Activated effector memory CD4-positive, alpha-beta T cell treated with Interleukin-2 at 50 U/mL for 16 hours (primary cell): ENCODE measurements around the gene TMEM250.
A peak's percentile ranks its signal among the peaks of the same experiment; 100 is the strongest.
"Not testable (repeated sequence)": the region's sequence is repeated elsewhere in the genome, so short reads cannot be mapped to it uniquely, and the experiment has no call there.

ENCODE experiments used
- DNase-seq: peaks from one replicate; pipeline ENCODE4 v3.0.0-alpha.2; 2020

The TMEM250 gene

DNA sequence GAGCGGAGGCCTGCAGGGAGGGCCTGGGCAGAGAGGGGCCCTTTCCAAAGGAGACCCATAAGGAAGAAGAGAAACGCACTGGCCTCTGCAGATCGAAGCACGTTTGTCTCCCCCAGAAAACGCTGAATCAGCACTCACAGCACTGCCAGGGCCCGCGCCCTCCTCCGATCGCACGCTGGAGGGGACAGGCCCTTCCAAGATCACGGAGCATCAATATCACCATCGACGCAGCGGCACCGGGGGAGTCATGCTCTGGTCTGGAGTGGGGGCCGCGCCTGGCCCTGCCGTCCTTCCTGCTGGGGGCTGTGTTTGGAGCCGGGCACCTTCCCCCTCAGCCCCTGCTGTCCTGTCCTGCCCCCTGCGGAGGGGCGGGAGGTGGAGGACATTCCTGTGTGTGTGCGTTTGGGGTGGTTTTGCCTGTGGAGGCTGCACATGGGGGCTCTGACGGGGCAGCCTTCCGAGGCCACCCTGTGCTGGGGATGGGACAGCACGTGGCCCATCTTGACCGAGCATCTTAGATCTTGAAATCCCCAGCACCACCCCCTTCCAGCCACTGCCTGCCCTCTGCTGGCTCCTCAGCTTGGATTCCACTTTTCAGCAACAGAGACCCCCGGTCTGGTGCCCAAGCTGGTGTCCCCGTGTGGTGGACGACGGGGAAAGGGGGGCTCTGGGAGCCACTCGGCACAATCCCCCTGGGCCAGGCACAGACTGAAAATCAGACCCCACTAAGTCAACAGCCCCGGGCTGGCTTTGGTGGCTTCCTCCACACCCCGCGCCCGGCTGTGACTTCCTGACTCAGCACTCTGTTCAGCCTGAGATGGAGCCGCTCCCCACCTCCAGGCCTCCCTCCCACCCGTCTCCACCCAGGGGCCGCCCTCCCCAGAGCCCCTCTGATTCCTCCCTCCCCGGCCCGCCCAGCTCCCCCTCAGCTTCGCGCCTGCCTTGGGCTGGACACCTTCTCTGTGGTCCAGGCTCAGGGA lies 8.3 kb downstream of the TMEM250 start:
- DNase-seq: no peak

DNA sequence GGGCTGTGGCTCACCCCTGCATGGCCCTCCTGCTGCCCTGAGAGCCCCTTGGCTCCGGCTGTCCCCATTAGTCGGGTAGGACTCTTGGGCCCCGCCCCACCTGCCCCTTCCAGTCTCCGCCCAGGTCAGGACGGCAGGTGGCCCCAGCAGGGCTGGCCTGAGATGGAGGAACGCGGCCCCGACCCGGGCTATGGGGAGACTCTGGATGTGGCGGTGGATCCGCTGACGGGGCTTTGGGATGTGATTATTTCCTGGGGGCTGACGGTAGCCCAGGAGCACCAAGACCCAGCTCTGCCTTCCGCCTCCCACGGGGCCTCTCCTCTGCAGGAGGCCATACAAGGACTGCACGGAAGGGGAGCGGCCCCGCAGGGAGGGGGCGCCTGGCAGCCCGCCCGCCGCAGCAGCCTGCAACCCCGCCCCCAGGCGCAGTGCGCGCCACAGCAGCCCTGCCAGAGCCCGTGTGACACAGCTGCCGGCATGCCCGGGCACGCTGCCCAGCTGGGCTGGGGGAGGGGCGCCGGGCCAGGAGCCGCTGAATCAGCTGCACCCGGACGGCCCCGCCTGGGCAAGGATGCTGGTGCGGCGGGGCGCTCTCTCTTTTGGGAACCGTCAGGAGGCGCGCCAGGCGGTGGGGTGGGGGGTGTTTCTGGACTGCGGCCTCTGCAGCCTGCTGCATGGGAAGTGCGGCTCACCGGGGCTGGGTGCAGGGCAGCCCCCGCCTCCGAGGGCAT lies 9.2 kb downstream of the TMEM250 start:
- DNase-seq: peak; percentile 94

- DNase-seq: no peak
Observed at GRCh38 chr9:136108648-136109266, 9.9 kb downstream of the TMEM250 start.

DNA sequence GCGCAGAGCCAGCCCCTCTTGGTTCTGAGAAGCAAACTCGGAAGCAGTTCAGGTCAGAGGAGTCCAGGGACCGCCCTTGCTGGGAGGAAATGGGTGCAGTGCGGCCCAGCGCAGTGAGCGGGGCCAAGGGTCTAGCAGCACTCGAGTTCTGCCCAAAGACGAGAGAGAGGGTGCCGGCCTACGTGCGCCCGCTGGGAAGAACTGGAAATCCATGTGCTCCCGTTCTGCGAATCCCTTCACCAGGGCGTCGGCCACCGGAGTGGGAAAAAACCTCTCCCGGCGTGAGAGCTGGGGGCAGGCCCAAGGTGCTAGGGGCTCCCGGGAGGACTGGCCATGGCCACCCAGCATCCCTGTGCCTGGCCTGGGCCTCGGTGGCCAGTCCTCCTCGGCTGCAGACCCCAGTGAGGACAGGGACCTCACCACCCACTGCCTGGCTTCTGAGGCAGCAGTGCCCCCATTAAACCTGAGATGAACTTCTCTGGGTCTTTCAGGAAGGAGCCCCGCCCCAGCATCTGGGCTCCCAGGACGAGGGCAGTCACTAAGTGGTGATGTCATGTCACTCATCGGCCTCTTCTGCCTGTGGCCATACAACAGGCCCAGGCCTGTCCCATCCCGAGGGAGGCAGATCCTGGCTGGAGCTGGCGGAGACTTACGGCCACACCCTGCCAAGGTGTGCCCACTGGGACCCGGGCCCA lies 10.6 kb downstream of the TMEM250 start:
- no peak for DNase-seq

- DNase-seq: peak; percentile 25
Observed at GRCh38 chr9:136107155-136107952, 11.3 kb downstream of the TMEM250 start.

DNA sequence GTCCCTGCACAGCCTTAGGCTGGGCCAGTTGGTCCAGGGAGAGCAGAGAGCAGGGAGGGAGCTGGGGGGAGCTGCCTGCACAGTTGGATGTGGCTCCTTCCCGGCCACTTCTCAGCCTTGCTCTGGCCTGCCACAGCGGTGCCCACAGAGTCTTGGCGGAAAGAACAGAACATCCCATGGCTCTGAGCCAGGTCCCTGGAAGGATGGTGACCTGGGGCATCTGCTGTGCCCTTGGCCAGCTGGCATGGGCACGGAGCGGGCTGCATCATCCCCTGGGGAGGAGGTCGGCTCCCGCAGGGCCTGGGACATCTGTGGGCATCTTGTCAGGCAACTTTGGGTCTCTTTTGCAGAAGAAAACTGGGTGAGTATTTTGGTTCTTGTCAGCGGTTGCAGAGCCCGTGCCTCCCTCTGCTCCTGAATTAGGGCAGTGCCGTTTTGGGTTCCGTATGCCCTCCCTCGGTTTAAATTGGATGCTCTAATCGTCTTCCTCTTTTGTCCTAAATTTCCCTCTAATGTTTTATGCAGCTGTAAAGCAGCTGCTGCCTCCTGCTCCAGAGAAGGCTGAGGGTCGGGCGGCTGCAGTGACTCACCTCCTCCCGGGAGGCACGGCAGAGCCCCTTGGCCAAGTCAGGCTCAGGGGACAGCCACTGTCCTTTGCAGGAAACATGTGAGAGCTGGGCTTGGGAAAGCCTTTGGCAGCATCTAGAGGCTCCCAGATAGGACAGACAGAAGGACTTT lies 13.1 kb downstream of the TMEM250 start:
- no peak for DNase-seq

DNA sequence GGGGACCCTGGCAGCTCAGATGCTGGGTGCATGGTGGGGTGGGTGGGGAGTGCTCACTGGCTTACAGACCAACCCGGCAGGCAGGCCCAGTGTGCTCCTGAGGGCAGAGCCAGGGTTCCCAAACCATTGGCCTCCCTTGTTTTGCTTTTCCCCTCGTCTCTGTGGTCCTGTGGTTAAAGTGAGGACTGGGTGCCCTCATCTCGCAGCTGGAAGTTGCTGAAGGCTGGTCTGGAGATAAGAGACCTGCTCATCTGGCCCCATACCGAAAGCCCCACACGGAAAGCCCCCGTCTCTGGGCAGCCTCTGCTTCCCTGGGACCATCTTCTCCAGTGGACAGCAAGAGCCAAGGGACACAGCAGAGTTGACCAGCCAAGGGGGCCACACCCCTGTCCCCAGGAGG lies 13.8 kb downstream of the TMEM250 start:
- no peak for DNase-seq

GRCh38 chr9:136104488-136104800 lies 14.2 kb downstream of the TMEM250 start:
- DNase-seq: no peak

GRCh38 chr9:136103651-136104487 lies 14.8 kb downstream of the TMEM250 start:
- no peak for DNase-seq

DNA sequence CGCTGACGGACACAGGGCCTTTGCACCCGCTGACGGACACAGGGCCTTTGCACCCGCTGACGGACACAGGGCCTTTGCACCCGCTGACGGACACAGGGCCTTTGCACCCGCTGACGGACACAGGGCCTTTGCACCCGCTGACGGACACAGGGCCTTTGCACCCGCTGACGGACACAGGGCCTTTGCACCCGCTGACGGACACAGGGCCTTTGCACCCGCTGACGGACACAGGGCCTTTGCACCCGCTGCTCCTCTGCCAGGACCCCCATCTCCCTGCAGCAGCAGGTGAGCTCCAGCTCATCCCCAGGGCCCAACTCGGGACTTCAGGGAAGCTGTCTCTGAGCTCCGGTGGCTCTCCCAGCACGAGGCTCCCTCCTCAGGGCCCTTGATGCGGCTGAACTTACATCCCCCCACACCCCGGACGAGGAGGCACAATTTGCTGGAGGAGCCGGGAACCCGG lies 17.0 kb downstream of the TMEM250 start:
- not testable (repeated sequence) for DNase-seq

GRCh38 chr9:136100700-136101614 lies 17.7 kb downstream of the TMEM250 start:
- no peak for DNase-seq

DNA sequence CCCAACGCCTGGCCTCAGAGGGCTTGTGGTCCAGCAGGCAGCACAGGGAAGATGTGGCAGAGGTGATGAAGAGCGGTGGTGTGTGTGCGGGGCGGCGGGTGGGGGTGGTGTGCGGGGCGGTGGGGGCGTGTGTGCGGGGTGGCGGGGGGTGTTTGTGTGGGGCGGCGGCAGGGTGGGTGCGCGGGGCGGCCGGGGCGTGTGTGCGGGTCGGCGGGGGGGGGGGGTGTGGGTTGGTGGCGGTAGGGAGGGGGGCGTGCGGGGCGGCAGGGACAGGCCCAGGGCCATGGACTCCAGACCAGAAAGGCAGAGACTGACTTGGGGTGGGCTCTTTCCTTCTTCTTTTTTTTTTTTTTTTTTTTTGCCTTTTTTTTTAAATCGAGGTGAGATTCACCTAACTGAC lies 19.1 kb downstream of the TMEM250 start:
- DNase-seq: no peak

DNA sequence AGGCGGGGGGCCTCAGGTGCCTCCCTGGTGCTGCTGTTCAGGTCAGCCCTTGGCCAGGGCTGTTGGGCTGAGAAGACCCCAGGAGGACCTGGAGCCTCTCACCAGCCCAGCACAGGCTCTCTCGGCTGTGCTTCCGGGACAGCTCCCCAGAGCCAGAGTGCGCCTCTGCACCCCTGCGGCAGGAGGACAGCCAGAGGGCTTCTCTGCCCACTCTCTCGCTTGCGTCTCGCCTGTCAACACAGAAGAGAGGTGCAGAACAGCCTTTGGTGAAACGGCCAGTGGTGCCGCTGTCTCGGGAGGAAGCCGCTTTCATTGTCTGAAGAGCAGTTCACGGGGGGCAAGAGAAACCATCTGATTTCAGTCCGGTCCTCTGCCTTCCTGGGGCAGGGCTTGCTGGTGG lies 19.8 kb downstream of the TMEM250 start:
- DNase-seq: no peak

DNA sequence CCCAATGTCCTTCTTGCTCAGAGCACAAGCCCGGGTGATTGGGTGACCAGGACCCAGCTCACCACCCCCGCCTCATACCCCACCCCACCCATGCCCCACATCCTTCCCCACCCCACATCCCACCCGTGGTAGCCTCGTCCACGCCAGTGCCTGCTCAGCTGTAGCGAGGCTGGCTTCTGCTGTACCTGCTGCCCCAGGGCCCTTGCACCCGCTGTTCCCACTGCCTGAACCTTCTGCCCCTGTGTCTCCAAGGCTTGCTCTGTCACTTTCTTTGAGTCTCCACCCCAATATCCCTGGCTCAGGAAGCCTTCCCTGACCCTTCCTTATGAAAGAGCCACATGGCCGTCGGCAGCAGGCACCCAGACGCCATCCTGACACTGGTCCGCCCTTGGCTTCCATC lies 20.5 kb downstream of the TMEM250 start:
- DNase-seq: no peak

GRCh38 chr9:136096505-136097001 lies 22.1 kb downstream of the TMEM250 start:
- DNase-seq: no peak

- DNase-seq: peak; percentile 28
Observed at GRCh38 chr9:136095070-136096058, 23.3 kb downstream of the TMEM250 start, which contains the start of gene NACC2. Gene NACC2, minus strand, starts transcription at chr9:136095289. Its CDS starts 44,768 bp downstream, at chr9:136050521.
